GM15510 (cell line): ENCODE measurements around the gene EFCAB7.
A peak's percentile ranks its signal among the peaks of the same experiment; 100 is the strongest.

ENCODE experiments used
- POLR2A ChIP-seq: IDR thresholded peaks from 3 replicates; pipeline ENCODE4 v1.6.1; 2011; ENCODE audit warnings: borderline replicate concordance; ENCODE audit not compliant: insufficient read length; ENCODE audit errors: extremely low read depth

EFCAB7 gene

GRCh38 chr1:63522891-63523728 lies at the start of gene EFCAB7, which contains the start of gene ITGB3BP:
TSS of gene EFCAB7 (plus strand) at chr1:63523525. CDS start at chr1:63525573, 2,048 bp downstream.
TSS of gene ITGB3BP (minus strand) at chr1:63523225. CDS start at chr1:63523133, 92 bp downstream.
- peak; percentile 55 for TF ChIP-seq POLR2A

GRCh38 chr1:63475761-63476160 lies 47.6 kb upstream of the EFCAB7 start:
- no peak for TF ChIP-seq POLR2A

- no peak for TF ChIP-seq POLR2A
Measured at GRCh38 chr1:63480057-63480456, 43.3 kb upstream of the EFCAB7 start.

DNA sequence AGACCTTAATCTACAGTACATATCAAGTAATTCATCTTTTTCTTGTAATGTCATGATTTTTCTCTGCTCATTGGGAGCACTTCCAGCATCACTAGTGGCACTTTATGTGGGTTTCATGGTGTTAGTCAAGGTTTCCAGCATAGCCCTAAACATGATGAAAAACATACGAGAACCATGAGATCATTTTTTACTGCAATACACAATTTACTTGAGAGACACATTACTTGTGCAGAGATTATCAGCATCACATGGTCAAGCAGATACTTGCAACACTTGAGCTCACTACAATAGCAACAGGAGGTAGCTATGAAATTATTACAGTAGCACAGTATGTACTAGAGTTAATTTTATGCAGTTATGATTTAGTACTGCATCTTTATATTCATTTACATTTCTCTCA lies 36.7 kb upstream of the EFCAB7 start:
- TF ChIP-seq POLR2A, result no peak

DNA sequence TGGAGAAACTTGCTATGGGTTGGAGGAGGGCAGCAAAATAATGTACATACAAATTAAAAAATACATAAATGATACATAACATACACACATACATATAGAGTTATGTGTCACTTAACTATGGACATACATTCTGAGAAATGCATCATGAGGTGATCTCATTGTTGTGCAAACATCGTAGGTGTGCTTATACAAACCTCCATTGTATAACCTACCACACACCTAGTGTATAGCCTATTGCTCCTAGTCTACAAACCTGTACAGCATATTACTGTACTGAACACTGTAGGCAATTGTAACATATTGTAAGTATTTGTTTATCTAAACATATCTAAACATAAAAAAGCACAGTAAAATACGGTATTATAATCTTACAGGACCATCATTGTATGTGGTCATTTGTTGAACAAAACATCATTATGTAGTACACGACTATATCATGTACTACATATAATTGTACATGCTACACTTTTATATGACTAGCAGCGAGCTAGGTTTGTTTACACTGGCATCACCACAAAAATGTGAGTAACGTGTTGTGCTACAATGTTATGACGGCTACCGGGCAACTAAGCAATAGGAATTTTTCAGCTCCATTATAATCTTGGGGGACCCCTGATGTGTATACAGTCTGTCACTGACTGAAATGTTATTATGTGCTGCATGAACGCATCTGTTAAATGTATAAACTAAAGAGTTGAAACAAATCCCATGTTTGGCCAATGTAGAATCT lies 35.8 kb upstream of the EFCAB7 start:
- no peak for TF ChIP-seq POLR2A

DNA sequence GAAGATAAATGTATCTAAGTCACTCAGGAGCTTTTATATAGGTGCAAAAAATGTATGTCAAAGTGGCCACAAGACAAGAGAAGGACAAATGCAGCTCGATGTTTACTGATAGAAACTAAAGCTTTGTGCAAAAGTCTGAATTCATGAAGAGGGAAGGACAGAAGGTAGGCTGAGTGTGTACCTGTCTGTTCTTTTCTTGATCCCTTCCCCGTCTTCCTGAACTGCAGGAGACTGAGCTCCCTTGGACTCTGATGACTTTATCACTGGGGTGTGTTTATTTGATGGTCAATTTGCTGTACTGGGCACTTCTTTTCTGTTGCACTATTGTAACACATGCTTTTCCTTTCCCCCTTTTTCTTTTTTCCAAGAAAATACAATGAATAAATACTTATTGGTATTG lies 25.7 kb upstream of the EFCAB7 start:
- no peak for TF ChIP-seq POLR2A

DNA sequence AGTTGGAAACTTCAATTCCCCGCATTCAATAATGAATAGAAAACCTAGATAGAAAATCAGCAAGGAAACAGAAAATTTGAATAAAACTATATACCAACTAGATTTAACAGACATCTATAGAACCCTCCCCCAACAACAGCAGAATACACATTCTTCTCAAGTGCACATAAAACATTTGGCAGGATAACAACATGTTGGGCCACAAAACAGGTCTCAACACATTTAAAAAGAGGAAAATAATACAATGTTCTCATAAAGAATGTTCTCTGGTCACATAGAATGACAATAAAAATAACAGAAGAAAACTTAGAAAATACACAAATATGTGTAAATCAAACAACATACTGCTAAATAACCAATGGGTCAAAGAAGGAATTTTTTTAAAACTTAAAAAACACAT lies 25.2 kb upstream of the EFCAB7 start:
- TF ChIP-seq POLR2A, result no peak

GRCh38 chr1:63501256-63501655 lies 22.1 kb upstream of the EFCAB7 start:
- TF ChIP-seq POLR2A, result no peak

GRCh38 chr1:63506782-63507181 lies 16.5 kb upstream of the EFCAB7 start:
- no peak for TF ChIP-seq POLR2A

GRCh38 chr1:63509718-63510117 lies 13.6 kb upstream of the EFCAB7 start:
- TF ChIP-seq POLR2A, result no peak

GRCh38 chr1:63512584-63512983 lies 10.7 kb upstream of the EFCAB7 start:
- TF ChIP-seq POLR2A, result no peak

DNA sequence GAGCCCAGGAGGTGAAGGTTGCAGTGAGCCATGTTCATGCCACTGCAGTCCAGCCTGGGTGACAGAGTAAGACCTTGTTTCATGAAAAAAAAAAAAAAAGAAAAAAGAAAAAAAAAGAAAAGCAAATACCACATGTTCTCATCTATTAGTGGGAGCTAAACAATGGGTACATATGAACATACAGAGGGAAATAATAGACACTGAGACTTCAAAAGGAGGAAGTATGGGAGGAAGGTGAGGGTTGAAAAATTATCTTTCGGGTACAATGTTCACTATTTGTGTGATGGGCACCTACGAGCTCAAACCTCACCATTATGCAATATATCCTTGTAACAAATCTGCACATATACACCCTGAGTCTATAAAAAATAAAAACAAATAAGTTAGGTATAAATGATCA lies 6.7 kb upstream of the EFCAB7 start:
- TF ChIP-seq POLR2A, result no peak

DNA sequence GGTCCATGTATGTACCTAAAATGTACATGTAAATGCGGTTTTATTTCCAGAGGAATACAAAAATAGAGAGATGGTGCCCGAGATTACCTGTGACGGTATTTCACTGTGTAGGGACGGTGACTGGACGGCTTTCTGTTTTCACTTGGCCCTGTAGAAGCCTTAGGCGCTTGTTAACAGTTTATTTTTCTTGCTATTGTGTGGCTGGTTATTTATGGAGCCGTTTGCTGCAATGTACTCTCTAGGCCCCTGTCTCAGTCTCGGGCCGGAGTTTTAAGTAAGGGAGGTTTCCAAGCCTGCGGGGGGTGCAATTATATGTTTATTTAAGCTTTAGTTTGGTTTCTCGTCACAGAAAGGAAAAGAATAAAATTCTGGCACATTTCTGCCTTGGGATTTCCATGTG lies 413 bp downstream of the EFCAB7 start:
- no peak for TF ChIP-seq POLR2A

DNA sequence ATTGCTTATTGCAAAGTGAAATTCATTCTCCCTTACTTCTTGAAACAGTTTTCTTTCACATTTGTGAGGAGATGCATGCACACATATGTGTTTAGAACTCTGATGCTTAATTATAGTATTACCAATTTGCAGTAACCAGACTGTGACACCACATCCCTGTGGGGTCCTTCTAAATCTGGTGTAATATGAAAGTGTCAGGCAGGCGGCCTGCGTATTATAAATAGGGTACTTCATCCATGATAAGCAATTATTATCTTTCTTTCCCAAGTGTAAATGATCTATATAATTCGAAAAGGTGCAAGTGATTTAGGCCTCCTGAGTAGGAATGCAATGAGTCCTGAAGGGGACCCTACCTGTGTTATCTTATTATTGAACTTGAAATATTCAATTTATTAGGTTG lies 876 bp downstream of the EFCAB7 start:
- no peak for TF ChIP-seq POLR2A

- TF ChIP-seq POLR2A, result no peak
Measured at GRCh38 chr1:63532727-63533126, 9.4 kb downstream of the EFCAB7 start.

GRCh38 chr1:63533931-63534330 lies 10.6 kb downstream of the EFCAB7 start:
- TF ChIP-seq POLR2A, result no peak
